Measurements from ENCODE around the gene FAXDC2.

FAXDC2 gene

GRCh38 chr5:154850255-154851062 is at the start of gene FAXDC2:
Gene FAXDC2, minus strand, starts transcription at chr5:154850603. Its CDS starts 12,425 bp downstream, at chr5:154838178.
- no peak for DNase-seq

- no peak for DNase-seq
Observed at GRCh38 chr5:154900066-154900465, 49.7 kb upstream of the FAXDC2 start.

- DNase-seq, result no peak
Observed at GRCh38 chr5:154899151-154899816, 48.9 kb upstream of the FAXDC2 start.

GRCh38 chr5:154898210-154898609 is 47.8 kb upstream of the FAXDC2 start:
- no peak for DNase-seq

GRCh38 chr5:154896562-154897165 is 46.3 kb upstream of the FAXDC2 start:
- DNase-seq, result no peak

GRCh38 chr5:154895606-154896561 is 45.5 kb upstream of the FAXDC2 start:
- DNase-seq, result no peak

GRCh38 chr5:154893381-154893780 is 43.0 kb upstream of the FAXDC2 start:
- no peak for DNase-seq

GRCh38 chr5:154892369-154892771 is 42.0 kb upstream of the FAXDC2 start:
- DNase-seq, result no peak

- no peak for DNase-seq
Observed at GRCh38 chr5:154885439-154885838, 35.0 kb upstream of the FAXDC2 start.

- no peak for DNase-seq
Observed at GRCh38 chr5:154884424-154884823, 34.0 kb upstream of the FAXDC2 start.

GRCh38 chr5:154881986-154882385 is 31.6 kb upstream of the FAXDC2 start:
- no peak for DNase-seq

GRCh38 chr5:154878642-154879335 is 28.4 kb upstream of the FAXDC2 start:
- DNase-seq, result no peak

GRCh38 chr5:154873791-154874331 is 23.5 kb upstream of the FAXDC2 start:
- no peak for DNase-seq

GRCh38 chr5:154871734-154872133 is 21.3 kb upstream of the FAXDC2 start:
- no peak for DNase-seq

- DNase-seq, result no peak
Observed at GRCh38 chr5:154868702-154869101, 18.3 kb upstream of the FAXDC2 start.

GRCh38 chr5:154866841-154867240 is 16.4 kb upstream of the FAXDC2 start:
- no peak for DNase-seq

GRCh38 chr5:154865466-154866184 is 15.2 kb upstream of the FAXDC2 start:
- no peak for DNase-seq

- DNase-seq, result no peak
Observed at GRCh38 chr5:154863291-154864080, 13.1 kb upstream of the FAXDC2 start.

- DNase-seq, result no peak
Observed at GRCh38 chr5:154862766-154863165, 12.4 kb upstream of the FAXDC2 start.

GRCh38 chr5:154861946-154862345 is 11.5 kb upstream of the FAXDC2 start:
- DNase-seq, result no peak

All from NCI-H748 treated with DMSO at 0.1 percent for 48 hours (cell line).